GM18502 (cell line): Measurements from ENCODE around the gene DDX31.
A peak's percentile ranks its signal among the peaks of the same experiment; 100 is the strongest.
"Not testable (repeated sequence)": the region's sequence is repeated elsewhere in the genome, so short reads cannot be mapped to it uniquely, and the experiment has no call there.

ENCODE experiments used
- ATAC-seq: cut with Tn5 transposase; IDR thresholded peaks from one replicate; pipeline ENCODE4 v1.9.1; 2021; ENCODE audit warnings: mild to moderate bottlenecking; ENCODE audit not compliant: unreplicated experiment, poor library complexity

DDX31 gene

DNA sequence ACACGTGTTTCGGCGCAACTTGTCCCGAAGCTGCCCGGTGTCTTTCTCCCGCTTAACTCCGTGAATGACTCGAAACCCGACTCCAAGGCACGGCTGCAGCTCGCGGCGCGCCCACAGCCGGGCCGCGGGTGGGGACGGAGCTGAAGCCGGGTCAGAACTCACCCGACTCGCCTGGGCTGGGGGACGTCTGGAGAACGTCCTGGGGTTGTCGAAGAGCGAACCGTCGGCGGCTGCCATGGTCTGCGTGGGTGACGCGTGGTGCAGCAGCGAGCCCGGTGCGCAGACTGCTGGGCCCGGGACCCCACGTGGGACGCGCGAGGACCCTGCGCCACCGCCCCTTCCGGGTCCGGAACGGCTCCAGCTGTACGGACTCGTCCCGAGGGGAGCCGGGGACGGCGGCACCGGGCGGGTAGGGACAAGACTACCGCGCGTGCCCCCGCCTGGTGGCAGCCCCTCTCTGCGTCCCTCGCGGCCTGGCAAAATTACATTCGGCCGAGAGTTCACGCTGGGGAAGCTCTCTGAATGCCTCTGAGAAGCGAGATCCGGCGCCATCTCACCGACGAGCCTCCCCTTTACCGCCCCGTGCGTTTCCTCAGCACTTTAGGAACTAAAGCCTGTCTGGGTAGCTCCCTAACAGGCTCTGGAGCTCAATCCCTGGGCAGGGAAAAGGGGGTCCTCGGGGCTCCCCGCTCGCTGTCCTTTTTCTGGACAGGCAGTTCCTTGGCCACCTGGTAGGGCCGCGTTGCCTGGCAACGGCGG lies at the start of gene DDX31:
Gene DDX31 (minus strand): TSS at position 286 of the 759 bp plus-strand sequence. CDS start 49 bp downstream, at position 237.
- peak; percentile 76 for ATAC-seq

DNA sequence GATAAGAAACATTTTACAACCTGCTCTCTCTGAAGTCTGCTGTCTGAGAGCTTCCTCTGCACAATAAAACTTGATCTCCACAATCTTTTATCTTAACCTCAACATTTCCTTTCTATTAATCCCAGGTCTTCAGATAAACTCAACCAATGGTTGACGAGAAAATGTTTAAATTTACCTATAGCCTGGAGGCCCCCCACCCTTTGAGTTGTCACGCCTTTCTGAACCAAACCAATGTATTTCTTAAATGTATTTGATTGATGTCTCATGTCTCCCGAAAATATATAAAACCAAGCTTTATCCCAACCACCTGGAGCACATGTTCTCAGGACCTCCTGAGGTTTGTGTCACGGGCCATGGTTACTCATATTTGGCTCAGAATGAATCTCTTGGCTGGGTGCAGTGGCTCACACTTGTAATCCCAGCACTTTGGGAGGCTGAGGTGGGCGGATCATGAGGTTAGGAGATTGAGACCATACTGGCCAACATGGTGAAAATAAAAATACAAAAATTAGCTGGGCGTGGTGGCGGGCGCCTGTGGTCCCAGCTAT lies 48.7 kb upstream of the DDX31 start:
- ATAC-seq = not testable (repeated sequence)

DNA sequence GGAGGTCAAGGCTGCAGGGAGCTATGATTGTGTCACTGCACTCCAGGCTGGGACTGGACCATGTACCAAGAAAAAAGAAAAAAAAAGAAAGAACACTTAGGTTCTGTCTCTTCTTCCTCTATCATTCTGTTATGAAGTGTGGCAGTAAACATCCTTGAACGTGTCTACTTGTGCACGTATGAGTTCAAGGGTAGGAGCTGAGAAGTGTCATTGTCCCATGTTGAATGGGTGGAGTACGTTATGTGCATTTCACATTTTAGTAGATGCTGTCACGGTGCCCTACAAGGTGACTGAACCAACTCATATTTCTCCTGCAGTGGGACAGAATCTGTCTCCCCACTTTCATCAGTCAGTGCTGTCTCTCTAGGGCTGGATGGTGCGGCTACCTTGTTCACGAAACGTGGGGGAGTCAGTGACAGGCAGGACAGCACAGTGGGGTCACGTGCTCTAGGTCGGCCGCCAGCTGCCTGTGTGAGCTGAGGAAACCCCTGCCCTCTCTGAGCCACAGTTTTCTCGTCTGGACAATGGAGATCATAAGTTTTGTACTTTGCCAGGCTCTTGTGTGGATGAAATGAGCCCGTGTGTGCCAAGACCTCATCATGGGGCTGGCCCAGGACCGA lies 47.7 kb upstream of the DDX31 start:
- no peak for ATAC-seq

DNA sequence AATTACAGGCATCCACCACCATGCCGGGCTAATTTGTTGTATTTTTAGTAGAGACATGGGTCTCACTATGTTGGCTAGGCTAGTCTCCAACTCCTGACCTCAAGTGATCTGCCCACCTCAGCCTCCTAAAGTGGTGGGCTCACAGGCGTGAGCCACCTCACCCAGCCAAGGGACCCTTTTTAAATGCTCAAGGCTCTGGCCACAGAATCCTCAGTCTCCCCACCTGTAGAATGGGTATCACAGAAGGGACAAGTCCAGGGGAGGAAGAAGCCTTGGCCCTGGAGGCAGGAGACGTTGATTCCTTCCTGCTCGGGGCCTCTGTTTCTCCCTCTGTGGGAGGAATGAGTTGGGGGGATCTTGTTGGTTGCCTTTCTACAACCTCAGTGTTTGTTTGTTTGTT lies 46.2 kb upstream of the DDX31 start:
- ATAC-seq = no peak

DNA sequence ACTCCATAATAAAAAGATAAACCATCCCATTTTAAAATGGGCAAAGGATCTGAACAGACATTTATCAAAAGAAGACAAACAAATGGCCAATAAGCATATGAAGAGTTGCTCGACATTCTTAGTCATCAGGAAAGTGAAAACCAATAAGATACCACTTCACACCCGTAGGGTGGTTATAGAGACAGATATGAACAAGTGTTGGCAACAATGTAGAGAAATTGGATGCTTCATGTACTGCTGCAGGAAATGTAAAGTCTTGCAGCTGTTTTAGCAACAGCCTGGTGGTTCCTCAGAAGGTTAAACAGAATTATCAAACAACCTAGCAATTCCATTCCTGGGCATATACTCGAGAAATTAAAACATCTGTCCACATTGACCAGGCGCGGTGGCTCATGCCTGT lies 43.0 kb upstream of the DDX31 start:
- ATAC-seq = no peak

DNA sequence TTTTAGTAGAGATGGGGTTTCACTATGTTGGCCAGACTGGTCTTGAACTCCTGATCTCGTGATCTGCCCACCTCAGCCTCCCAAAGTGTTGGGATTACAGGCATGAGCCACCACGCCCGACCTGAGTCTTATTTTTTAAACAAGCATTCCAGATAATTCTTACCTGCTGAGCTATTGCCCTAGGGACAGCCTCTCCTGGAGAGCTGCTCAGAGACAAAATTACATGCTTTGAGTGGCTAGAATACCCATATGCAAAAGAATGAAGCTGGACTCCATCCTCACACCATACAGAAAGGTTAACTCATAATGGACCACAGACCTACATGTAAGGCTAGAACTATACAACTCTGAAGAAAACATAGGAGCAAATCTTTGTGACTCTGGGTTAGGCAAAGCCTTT lies 42.1 kb upstream of the DDX31 start:
- ATAC-seq = no peak

DNA sequence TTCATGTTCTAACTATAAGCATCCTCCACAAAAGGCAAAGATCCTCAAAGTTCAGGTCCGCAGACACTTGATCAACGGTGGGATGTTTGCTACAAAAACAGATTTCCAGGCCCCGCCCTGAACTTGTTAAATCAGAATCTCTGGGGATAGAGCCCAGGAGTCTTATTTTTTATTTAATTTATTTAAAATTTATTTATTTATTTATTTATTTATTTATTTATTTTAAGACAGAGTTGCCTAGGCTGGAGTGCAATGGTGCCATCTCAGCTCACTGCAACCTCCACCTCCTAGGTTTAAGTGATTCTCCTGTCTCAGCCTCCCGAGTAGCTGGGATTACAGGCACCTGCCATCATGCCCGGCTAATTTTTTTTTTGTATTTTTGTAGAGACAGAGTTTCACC lies 41.4 kb upstream of the DDX31 start:
- not testable (repeated sequence) for ATAC-seq

DNA sequence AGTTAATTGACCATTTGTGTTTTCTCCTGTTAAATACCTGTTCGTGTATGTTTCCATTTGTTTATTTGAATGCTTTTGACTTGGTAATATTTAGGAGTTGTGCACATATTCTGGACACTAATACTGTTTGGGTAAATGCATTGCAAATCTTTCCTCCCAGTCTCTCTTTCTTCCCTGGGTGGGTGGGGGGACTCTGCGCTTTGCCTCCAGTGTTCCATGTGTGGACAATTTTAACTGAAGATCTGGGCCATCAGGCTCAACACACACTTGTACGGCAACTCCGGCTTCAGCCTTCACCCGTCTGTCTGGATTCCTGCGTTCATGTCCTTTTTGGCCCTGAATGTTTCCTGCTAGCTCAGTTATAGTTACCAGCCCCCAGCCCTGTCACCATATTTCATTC lies 40.5 kb upstream of the DDX31 start:
- no peak for ATAC-seq

DNA sequence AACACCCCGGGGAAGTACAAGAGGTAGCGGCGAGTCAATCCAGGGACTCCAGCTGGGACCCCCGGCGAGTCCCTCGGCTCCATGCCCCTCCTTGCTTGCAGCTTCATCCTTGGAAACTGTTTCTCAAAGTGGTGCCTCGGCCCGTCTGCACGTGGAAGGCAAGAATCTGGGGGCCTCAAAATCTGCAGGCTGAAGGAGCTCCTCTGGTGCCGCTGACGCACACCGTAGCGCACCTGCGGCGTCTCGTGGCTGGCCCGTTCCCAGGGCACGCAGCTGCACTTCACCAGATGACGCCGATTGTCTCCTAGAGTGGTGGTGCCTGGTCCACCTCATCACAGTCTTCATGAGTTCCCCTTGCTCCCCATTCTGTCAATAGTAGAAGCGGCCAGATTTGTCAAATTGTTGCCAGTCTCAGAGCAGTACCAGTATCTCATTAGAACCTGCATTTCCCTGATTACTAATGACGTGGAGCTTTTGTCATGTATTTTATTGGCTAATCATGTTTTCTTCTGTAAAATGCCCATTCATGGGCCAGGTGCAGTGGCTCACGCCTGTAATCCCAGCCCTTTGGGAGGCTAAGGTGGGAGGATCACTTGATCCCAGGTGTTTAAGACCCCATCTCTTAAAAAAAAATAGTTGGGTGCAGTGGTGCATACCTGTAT lies 39.1 kb upstream of the DDX31 start:
- ATAC-seq = no peak

DNA sequence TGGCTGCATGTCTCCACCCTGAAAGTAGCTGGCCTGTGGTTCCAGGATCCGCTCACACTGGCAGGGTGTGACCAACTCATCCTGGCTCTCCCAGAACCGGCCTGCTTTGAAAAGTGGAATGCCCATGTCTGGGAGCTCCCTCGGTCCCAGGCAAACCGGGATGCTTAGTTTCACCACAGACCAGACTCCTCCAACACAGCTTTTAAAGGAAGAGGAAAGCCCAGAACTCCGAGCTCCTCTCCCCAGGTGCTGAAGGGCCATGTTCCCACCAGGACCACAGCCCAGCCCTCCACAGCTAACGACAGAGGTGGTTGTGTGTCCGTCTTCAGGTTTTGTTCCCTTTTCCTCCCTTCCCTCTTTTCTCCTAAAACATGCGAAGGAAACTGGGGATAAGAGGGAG lies 38.5 kb upstream of the DDX31 start:
- ATAC-seq = no peak

DNA sequence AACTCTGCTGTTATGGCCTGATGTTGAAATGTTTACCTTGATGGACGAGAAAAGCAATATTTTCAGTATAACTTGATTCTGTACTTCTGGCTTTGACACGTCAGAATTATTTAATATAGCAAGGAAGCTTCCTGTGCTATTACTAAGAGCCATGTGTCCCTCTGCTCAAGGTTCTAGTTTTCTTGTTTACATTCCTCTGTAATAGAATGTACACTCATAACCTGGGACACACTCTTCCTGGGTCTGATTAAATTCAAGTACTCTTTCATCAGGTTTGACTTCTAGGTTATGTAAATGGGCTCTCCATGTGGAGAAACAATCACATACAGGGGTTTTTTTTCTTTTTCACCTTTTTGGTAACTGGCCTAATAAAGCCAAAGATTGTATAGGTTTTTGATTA lies 33.6 kb upstream of the DDX31 start:
- ATAC-seq = no peak

DNA sequence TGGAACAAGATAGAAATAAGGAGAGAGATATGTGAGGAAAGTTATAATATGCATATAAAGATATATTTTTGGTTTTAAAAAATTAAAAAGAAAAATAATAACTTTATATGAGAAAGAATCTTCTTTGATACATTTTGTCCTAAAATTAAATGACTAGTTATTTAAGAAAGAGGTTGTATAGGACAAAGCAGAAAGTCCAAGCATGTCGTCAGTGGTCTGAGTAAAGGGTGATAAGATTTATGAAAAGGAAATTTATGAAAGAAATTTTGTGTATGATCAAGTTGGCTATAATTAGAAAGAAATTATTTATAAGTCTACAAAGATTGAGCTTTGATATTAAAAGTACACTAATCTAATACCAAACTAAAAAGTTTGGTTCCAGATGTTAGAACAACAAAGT lies 32.5 kb upstream of the DDX31 start:
- no peak for ATAC-seq

DNA sequence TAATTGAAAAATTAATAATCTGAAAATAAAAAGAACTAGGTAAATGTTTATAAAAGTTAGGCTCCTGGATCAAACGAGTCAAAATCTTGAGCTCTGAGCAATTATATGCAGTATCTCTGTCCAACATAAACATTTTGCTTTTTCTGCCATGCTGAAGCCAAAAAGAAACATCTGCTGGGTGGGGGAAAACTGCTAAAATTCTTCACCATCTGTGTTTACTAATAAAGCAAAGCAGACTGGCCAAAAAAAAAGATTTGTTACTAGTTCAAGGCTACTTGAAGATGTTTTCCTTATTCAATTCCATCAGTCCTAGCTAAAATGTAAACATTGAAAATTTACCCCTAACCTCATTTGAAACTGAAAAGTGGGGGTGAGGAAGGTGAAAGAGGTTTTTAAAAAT lies 30.2 kb upstream of the DDX31 start:
- no peak for ATAC-seq

DNA sequence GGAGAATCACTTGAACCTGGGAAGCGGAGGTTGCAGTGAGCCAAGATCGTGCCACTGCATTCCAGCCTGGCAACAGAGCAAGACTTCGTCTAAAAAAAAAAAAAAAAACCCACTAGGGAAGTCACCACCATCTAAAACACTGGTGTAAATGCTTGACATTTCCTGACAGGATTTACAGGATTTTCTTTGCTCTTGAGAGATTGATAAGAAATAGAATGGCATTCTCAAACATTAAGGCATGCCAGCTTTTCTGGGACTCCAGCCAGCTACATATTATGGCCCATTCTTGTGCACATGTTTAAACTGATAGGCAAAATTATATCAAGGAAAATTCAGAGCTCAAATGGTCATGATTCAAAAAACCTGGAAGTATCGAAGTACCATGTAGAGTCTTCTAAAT lies 29.2 kb upstream of the DDX31 start:
- no peak for ATAC-seq

DNA sequence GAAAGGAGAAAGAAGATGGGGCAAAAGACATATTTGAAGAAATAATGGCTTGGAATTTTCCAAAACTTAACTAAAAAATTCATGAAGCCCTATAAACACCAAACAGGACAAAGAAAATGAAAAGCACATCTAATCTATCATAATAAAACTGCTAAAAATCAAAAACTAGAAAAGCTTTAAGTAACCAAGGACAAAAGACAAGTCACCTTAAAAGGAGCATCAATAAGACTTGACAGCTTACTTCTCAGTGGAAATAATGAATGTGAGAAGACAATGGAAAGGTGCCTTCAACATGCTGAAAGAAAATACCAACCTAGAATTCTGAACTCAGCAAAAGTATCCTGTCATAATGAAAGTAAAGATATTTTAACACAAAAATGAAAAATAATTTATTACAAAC lies 27.4 kb upstream of the DDX31 start:
- no peak for ATAC-seq

DNA sequence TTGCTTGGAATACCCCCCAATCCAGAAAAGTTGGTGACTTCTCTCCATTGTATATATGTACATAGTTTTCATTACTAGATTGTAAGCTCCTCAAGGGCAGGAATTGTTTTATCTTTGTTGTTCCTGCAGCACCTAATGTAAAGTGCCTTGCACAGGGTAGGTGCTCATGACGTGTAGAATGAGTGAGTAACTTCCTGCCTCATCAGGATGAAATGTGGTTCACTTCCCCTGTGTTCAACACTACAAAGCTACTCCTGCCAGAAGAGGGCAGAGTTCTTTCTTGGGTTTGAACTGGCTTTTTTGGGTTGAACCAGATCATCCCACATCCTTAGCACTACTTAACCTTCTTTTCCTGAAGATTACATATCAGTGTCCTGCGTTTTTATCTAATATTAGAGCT lies 24.4 kb upstream of the DDX31 start:
- ATAC-seq = no peak

DNA sequence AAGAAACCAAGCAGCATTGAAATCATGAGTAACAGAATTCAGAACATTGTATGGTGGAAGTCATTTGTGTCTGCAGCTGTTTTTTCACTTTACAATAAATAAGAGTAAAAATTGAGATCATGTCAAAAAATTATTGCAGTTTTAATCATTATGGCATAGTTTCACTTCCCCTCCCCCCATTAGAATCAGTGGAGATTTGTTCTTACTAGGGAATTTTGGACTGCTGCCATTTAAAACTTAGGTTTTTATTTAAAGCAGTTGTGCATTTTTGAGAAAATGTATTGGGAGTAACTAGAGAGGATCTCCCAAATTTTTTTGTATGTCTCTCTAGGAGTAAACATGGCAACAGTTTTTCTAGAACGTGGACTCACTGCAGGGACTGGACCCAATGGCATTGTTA lies 20.9 kb upstream of the DDX31 start:
- no peak for ATAC-seq

DNA sequence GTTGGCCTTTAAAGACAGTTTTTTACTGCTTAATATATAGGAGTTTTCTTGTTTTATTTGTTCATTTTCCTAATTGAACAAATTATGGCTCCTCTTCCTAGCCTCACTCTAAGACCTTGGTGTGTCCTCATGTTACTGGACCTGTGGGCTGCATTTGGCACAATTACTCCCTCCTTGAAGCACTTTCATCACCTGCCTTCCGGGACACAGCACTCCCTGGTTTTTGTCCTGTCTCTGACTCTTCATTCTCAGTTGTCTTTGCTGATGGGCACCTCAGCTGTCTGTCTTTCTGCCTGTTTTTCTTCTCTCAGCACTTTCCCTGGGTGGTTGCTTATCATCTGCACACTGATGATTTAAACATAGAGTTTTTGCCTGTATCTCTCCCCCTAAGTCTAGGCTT lies 14.1 kb upstream of the DDX31 start:
- ATAC-seq = no peak

DNA sequence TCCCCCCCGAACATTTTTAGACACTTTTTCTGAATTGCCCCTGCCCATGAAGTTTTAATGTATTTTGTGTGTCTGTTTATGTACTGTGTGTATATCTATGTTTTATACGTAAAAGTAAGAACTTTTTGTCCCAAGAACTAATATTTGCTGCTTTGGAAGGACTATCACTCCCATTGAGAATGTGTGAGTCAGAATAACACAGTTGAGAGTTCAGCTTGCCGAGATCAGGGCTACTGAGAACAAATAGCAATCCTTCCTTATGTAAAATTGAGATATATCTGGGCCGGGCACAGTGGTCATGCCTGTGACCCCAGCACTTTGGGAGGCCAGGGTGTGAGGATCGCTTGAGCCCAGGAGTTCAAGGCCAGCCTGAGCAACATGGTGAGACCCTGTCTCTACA lies 11.8 kb upstream of the DDX31 start:
- no peak for ATAC-seq

DNA sequence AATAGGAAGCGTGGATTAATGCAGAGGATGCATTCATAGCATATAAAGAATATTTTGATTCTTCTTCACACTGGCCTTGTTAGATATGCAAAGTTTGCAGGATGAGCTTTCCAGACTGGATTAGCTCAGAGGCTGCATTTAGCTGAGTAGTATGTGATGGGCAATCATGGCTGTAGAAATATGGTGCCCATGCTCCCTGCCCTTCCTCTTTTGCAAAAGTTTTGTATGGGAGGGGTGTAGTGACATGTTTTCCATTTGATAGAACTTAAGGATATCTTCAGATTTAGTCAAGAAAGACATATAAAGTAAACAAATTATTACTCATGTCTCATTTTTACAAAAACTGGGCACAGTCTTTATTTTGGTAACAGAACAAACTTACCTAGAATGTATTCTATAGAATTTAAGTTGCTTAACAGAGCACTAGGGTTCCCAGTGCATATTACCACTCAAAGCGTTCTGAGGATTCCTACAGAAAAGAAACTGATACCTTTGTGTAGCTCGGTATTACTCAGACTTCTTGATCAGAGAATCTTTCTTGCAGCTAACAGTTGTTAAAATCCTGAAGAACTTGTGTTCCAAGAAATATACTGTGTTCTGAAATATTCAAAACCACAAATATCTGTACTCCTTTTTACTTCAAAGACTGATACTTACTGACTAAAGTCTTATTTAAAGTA lies 10.3 kb upstream of the DDX31 start:
- ATAC-seq = no peak

DNA sequence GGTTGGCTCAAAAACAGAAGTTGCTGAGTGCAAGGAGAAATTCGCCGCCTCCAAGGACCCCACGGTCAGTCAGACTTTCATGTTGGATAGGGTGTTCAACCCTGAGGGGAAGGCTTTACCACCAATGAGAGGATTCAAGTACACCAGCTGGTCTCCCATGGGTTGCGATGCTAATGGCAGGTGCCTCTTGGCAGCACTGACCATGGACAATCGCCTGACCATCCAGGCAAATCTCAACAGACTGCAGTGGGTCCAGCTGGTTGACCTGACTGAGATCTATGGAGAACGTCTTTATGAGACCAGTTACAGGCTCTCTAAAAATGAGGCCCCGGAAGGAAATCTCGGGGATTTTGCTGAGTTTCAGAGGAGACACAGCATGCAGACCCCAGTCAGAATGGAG lies 8.2 kb upstream of the DDX31 start:
- no peak for ATAC-seq
